Fibroblast of upper back skin (primary cell): ENCODE data around the gene CD6.
"Not testable (repeated sequence)": the region's sequence is repeated elsewhere in the genome, so short reads cannot be mapped to it uniquely, and the experiment has no call there.

ENCODE experiments used
- DNase-seq: peaks from one replicate; pipeline ENCODE4 v3.0.0-alpha.2; 2013

The CD6 gene

GRCh38 chr11:60955571-60955970 is 15.9 kb upstream of the CD6 start:
- no peak for DNase-seq

GRCh38 chr11:60957188-60957587 is 14.3 kb upstream of the CD6 start:
- peak; percentile 26 for DNase-seq

GRCh38 chr11:60959431-60959830 is 12.0 kb upstream of the CD6 start:
- peak; percentile 25 for DNase-seq

- no peak for DNase-seq
Measured at GRCh38 chr11:60960405-60960804, 11.1 kb upstream of the CD6 start.

- no peak for DNase-seq
Measured at GRCh38 chr11:60964801-60965200, 6.7 kb upstream of the CD6 start.

GRCh38 chr11:60966890-60967289 is 4.6 kb upstream of the CD6 start:
- no peak for DNase-seq

- no peak for DNase-seq
Measured at GRCh38 chr11:60968223-60968622, 3.3 kb upstream of the CD6 start.

GRCh38 chr11:60970369-60970774 is 1.1 kb upstream of the CD6 start:
- DNase-seq: peak; percentile 21

GRCh38 chr11:60970890-60971289 is 590 bp upstream of the CD6 start:
- no peak for DNase-seq

GRCh38 chr11:60972182-60973030 is 926 bp downstream of the CD6 start:
- no peak for DNase-seq

GRCh38 chr11:60973699-60974098 is 2.2 kb downstream of the CD6 start:
- DNase-seq: no peak

GRCh38 chr11:60974316-60974715 is 2.8 kb downstream of the CD6 start:
- not testable (repeated sequence) for DNase-seq

- DNase-seq: no peak
Measured at GRCh38 chr11:60974726-60975125, 3.2 kb downstream of the CD6 start.

- no peak for DNase-seq
Measured at GRCh38 chr11:60977224-60977623, 5.7 kb downstream of the CD6 start.

- DNase-seq: no peak
Measured at GRCh38 chr11:60977836-60978235, 6.4 kb downstream of the CD6 start.

- DNase-seq: no peak
Measured at GRCh38 chr11:60978546-60979380, 7.3 kb downstream of the CD6 start.

GRCh38 chr11:60981515-60981914 is 10.0 kb downstream of the CD6 start:
- no peak for DNase-seq

- DNase-seq: no peak
Measured at GRCh38 chr11:60982184-60982583, 10.7 kb downstream of the CD6 start.

GRCh38 chr11:60984149-60984548 is 12.7 kb downstream of the CD6 start:
- no peak for DNase-seq

- DNase-seq: no peak
Measured at GRCh38 chr11:60984636-60985035, 13.2 kb downstream of the CD6 start.

- no peak for DNase-seq
Measured at GRCh38 chr11:60985501-60985900, 14.0 kb downstream of the CD6 start.

GRCh38 chr11:60985991-60986915 is 14.8 kb downstream of the CD6 start:
- DNase-seq: peak; percentile 36
